GM21390 (cell line): ENCODE results near the gene PLCB1.
"Not testable (repeated sequence)": the region's sequence is repeated elsewhere in the genome, so short reads cannot be mapped to it uniquely, and the experiment has no call there.

ENCODE experiments used
- ATAC-seq: cut with Tn5 transposase; IDR thresholded peaks from one replicate; pipeline ENCODE4 v1.9.1; 2021; ENCODE audit not compliant: unreplicated experiment

PLCB1 gene

DNA sequence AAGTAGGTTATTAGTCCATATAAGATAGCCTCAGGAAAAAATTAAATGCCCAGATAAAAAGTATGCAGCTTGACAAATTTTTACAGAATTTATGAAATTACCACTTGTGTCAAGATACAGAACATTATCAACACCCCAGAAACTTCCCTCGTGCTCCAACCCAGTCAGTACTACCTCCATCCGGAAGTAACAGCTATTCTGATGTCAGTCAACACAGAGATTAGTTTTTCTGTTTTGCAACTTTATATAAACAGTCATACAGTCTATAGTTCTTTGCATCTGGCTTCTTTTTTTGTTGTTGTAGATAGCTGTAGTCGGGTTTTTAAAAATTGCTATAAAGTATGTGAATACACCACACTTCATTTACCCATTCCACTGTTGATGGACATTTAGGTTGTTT is 721.1 kb downstream of the PLCB1 start:
- ATAC-seq = not testable (repeated sequence)

DNA sequence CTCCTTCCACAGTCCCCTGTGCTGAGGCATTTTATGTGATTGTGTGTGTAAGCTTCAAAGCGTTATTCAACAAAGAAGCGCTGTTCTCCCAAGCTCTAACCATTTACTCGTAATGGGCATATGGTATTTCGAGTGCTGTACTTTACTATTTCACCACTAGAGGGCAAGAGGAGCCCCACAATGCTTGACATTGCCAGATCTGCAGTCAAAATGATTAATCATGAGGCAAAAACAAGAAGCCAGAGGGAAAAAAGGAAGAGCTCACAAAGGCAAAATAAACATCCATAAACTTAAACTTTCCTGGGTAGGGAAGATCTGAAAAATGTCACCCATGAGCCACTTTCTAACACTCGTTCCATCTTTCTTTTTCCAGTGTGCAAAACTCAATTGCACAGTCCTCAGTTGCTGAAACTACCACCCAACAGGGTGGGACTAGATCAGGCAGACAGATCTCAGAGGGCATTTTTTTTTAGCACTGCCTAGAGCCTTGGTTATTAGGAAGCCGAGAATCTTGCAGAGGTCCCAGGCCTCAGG is 721.8 kb downstream of the PLCB1 start:
- ATAC-seq = peak; percentile 90

DNA sequence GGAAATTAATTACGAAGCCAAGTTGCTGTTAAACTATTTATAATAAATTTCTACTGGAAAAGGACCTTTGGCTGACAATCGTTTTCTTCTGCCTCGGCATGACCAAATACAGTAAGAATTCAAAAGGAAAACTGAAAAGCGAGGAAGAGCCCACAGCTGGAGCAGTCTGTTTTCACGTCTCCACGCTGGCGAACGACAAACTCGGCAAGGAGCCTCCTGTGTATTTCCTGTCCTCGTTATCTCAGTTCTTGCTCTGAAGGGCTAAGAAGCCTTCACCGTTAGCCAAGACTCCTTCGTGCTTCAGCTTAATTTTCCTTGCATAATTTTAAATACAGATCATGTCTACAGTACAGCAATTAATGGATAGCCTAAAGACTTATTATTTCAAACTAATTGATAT is 722.5 kb downstream of the PLCB1 start:
- no peak for ATAC-seq

DNA sequence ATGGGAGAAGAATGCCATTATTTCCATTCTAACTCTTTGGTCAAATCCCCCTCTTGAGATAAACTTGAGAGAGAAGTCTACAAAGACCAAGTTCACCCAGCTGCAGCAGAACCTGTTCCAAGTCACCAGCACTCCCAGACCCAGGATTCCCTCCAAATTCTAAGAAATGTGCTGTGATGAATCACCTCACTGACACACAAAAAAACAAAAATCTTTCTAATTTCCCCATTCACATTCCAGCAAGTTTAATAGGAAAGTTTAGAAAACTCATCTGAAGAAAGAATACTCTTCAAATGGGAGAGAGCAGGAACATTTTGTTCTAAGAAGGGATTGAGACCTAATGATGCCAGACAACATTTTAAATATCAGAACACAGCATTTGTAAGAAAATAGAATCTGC is 723.2 kb downstream of the PLCB1 start:
- ATAC-seq = no peak

DNA sequence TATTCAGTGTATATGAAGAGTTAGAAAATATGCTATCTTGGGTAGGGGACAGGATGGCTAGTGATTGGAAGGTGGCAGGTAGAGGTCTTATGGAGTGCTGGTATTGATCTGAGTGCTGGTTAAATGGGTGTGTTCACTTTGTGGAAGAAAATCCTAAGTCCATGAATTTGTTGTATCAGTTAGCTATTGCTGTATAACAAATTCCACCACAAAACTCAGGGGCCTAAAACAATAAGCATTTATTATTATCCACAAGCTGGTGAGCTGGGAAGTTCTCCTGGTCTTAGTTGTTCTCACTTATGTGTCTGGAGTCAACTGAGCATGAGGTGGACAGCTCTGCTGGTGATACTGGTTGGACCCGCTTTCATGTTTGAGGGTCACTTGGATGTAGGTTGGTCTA is 724.6 kb downstream of the PLCB1 start:
- no peak for ATAC-seq

DNA sequence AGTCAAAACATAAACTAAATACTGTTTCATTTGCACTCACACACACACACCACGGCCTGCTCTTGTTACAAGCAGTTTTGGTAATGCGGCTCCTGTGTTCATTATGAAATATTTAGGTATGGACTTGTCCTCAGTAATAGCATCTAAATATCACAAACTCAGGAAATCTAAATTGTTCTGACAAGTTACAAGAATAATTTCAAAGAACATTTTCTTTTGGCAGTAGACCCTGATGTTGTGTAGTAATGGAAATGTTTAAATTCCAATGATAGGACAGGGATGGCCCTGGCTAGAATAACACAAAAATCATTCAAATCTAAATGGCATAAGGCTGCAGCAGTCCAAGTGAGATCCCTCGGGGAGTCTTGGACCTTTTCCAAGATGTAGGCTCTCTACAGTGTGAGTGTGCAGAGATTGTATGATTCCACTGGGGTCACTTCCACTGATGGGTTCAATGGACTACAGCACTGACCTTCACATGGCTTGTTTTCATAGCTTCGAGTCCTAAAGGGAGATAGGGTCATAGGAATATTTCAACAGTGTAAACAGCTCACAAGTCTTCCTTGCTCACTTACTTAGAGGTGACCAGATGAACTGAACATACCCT is 726.2 kb downstream of the PLCB1 start:
- no peak for ATAC-seq

DNA sequence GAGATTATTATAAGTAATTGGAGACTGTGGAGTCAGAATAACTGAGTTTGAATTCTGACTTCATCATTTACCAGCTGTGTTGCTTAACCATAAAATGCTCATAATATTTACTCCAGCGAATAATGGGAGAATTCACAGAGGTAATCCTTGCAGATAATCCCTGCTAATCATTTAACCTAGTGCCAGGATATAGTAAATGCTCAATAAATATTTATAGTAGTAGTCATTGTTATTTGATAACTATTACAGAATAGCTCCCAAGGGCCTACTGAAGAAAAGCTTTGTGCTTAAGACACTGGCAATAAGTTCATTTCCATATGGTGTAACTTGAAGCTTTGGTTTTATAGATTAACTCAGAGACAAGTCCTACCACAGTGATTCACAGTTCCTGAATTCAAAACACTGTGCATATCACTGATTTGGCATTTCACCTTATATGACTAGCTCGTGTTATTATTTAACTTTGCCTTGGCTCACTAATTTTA is 728.0 kb downstream of the PLCB1 start:
- ATAC-seq = peak; percentile 58

DNA sequence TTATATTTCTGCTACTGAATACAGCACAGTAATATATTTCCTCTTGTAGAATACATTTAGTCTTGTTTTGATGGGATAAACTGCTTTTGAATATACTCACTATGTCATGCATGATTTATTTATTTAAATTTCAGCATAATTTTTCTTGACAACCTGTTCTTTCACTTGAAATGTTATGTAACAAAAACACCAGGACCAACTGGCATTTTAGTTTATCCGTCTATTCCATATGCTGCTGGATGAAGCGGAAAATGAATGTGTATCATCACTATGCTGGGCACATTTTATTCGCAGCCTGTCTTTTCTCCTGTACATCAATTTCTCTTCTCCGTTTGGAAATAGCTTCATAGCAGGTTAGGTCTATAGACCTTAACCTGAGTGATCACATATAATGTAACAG is 730.0 kb downstream of the PLCB1 start:
- no peak for ATAC-seq

DNA sequence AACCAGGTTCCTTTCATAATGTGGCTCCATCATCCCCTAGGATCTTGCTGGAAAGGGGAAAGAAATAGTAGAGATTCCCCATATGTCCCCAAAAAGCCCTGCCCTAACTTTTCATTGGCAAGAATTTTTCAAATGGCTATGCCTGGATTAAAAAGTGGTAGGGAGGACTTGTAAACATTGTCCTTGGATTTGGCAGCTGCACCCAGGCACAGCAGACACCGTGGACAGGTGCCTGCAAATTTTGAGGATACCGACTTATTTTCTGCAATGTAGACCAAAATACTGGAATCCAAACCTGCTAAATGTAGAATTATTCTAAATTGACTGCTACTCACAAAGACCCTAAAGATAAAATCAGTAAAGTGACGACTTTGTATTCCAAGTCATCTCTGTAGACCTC is 733.6 kb downstream of the PLCB1 start:
- no peak for ATAC-seq

DNA sequence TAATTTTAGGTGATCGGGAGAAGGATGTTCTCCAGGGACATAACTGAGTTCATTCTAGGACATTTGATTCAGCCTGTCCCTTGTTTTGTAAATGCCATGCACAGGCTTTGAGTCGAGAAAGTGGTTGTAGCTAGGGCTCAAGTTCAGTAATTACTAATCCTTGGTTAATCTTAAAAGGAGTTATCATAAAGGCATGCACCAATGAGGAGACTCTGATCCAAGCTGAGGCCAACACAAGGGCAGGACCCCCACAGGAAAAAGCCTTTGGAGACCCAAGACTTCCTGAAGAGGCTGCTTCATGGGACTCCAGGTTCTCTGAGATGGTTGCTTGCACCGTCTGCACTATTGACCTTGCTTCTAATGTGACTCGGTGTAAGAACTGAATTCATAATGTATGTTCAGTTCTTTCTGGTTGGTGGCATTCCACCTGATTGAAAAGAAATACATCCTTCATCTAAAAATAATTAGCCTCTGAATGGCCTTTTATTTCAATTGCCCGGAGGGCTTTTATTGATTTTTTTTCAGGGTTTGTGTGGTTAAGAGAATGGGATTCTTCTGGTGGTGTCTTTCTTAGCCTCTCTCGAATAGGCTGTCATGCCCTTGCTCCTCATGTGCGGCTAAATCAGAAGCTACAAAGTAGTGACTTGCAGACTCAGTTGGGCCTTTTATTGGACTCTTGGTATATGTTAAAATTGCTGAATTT is 735.1 kb downstream of the PLCB1 start:
- no peak for ATAC-seq

DNA sequence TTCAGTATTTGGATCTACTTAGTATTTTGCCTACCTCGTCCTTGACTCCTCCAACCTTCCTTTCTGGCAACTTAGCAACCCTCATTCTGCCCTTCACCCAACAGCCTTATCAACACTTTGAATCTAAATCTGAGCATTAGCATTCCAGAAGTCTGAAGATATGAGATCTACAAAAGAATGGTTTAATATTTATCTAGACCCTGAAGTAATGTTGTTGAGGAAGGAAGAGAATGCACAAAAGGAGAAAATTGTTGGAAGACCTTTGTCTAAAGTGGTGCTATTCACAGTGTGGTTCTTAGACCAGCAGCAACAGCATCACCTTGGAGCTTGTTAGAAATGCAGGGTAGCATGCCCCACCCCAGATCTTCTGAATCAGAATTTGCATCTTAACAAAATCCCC is 738.6 kb downstream of the PLCB1 start:
- ATAC-seq = no peak

DNA sequence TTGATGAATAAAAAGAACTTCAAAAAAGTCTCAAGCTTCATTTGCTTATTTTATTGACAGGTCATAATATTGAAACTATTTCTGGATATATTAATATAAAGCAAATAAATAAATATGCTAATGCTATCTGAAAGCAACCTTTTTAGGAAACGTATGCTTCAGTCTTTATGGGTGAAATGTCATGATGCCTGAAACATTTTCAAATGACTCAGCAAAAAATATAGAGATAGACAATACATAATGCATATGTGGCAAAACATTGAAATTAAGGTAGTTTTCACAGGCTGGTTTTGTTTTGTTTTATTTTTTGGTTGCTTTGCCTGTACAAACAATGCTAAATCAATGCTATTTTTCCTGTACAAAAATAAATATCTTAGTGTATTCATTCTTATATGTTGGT is 742.4 kb downstream of the PLCB1 start:
- ATAC-seq = no peak

DNA sequence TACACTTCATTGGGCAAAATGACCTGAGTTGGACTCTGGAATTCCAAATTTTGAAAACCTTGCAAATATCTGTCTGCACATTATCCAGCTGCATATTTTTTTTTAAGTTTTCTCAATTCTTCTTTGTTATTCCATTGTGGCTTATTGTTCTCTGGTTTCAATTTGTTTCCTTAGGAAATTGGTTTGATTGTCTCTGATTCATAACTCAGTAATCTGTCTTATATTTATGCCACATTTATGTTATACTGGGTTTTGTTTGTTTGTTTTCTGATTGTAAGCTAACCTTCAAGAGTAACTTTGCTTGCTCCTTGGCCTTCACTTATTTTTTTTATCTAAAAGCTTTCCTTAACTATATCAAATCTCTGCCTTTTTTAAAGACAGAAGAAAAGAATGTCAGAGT is 743.5 kb downstream of the PLCB1 start:
- no peak for ATAC-seq

DNA sequence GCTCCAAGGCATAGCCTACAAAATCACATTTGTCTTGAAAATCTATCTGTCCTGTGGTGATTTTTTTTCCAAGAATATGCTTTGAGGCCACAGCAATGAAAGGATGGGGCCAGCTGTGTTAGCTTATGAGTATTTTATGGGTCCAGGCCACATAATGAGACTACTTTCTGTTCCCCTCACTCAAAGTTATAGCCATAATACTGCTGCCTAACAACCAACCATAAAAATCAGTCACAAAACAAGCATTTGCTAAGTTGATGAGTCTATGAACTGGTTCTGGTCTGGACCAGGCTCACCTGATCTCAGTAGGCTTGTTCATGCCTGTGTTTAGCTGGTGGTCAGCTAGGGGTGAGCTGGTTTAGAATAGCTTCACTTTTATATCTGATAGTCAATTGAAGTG is 744.3 kb downstream of the PLCB1 start:
- no peak for ATAC-seq

DNA sequence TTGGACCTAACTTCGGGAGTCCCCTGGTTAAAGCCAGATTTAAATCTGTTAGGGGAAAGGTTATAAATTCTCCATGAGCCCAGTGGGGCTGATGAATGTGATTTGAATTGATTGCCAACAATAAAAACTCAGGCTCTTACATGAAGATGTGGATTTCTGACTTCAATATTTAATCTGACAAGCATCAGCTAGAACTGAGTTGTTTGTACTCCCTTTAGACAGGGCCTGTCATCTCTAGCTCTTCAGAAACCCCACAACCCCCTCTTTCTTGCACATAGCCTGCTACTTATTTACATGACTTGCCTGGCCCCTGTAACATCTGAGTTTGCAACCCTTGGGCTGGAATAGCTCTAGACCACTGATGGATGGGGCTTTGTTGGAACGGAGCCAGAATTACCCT is 745.2 kb downstream of the PLCB1 start:
- ATAC-seq = no peak

DNA sequence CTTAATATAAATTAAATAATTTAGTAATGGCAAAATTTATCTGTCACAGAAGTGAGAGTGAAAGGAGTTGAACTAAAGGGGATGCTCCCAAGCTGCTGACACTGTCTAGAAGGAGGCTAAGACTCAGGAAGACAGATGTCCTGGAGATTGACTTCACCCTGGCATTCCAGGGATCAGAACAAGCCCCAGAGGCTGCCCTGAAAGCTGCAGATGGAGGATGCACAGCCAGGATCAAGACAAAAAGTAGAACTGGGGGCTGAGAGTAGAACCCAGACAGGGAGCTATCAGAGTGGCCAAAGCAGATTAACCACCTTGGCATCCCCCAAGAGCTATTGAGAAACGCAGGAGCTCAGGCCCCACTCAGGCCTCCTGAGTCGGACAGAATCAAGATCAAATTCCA is 747.6 kb downstream of the PLCB1 start:
- ATAC-seq = no peak

DNA sequence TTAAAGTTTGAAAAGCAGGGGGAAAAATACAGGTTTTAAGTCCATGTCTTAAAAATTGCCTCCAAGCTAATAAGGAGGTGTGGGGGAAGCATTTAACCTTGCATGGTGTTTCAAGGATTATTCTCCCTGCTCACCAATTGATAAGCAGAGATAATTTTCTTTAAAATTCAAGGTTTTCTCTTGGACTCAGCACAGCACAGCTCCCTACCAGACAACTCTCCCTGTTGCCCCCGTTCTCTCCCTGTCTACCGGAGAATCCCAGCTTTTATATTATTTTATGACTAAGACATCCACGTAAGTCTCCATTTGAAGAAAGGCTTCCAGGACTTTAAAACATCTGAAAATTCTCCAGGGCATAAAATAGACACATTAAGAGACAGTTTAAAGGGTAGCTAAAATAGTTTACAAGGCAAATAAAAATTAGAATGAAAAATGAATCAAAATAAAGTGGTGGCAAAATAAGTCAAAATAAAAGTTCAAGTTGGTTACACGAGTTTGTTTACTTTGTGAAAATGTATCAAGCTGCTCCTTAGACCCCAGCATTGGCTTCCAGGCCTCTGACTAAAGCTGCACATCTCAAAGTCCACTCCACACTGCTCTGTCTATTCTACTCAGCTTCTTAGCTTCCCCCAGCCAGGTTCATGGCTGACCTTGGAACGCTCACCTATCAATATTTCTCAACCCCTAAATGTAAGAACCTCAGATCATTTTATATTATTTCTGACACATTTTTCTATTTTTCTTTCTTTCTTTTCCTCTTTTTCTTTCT is 748.2 kb downstream of the PLCB1 start:
- no peak for ATAC-seq

DNA sequence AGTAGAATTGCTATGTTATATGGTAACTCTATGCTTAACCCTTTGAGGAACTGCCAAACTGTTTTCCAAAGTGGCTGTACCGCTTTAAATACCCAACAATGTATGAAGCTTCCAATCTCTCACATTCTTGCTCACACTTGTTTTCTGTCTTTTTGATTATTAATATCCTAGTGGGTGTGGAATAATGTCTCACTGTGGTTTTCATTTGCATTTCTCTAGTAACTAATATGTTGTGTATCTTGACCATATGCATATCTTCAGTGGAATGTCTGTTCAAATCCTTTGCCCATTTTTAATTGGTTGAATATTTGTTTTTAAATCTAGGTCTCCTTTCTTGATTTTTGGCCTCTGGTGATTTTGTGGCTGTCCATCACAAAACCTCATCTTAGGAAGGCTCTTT is 759.0 kb downstream of the PLCB1 start:
- no peak for ATAC-seq

DNA sequence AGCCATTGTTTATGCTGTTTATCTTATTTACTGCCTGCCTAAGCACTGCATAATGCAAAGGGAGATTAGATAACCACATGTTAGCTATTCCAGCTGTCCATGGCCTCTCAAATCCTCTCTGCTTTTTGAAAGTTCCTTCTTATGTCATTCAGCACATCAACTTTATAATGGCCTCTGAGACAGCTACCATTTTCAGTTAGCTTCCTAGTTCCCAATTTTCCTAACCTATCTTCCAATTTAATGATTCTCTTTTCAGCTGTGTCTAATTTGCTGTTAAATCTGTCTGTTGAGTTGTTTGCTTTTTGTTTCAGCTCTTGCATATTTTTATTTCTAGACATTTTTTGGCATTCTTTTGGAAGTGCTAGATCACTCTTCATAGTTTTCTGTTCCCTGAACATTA is 763.4 kb downstream of the PLCB1 start:
- no peak for ATAC-seq

DNA sequence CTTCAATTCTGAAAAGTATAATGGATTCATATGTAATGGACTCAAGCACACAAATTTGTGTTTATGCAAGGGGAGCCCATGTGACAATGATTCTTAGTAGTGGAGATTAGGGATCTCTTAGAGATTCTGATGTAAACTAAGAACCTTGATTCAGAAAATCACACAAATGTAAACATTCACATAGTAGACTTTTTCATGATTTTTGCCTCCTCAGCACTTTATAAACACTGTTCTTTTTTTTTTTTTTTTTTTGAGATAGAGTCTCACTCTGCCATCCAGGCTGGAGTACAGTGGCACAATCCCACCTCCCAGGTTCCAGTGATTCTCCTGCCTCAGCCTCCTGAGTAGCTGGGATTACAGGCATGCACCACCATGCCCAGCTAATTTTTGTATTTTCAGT is 766.8 kb downstream of the PLCB1 start:
- no peak for ATAC-seq

DNA sequence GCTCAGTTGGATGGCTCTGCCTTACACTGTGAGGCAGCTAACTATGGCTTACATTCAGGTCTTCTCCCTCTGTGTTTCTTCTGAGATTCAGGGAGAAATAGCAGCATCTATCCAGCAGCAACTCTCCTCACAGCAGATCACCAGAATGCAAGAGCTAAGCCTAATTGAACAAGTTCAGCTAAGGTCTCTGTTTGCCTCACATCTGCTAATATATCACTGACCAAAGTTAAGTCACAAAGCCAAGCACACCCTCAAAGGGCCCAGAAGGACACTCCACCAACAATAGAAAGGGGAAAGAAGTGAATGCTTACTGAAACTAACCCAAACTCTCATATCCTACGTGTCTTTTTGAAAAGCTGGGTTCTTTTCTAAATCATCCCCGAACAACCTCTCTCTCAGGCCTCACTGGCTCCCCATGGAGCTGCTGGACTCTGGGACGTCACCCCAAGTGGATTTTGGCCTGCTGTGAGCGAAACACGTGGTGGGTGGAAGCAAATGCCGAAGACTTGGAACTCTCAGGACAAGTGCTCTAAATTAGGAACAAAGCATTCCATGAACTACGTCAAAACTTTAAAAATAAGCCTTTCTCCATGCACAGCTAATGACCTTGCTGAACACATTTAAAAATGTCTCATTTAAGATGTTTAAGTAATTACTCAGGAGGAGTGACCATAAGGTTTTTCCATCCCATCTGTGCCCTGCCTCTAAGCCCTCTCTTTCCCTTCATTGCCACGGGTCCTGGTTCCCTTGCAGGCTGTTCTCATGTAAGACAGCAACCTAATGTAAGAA is 769.4 kb downstream of the PLCB1 start:
- no peak for ATAC-seq
